T follicular helper cell (primary cell): ENCODE measurements around the gene HDAC11.
"Not testable (repeated sequence)": the region's sequence is repeated elsewhere in the genome, so short reads cannot be mapped to it uniquely, and the experiment has no call there.

ENCODE experiments used
- DNase-seq: peaks from one replicate; pipeline ENCODE4 v3.0.0-alpha.2; 2020; ENCODE audit warnings: low read depth

The HDAC11 gene

DNA sequence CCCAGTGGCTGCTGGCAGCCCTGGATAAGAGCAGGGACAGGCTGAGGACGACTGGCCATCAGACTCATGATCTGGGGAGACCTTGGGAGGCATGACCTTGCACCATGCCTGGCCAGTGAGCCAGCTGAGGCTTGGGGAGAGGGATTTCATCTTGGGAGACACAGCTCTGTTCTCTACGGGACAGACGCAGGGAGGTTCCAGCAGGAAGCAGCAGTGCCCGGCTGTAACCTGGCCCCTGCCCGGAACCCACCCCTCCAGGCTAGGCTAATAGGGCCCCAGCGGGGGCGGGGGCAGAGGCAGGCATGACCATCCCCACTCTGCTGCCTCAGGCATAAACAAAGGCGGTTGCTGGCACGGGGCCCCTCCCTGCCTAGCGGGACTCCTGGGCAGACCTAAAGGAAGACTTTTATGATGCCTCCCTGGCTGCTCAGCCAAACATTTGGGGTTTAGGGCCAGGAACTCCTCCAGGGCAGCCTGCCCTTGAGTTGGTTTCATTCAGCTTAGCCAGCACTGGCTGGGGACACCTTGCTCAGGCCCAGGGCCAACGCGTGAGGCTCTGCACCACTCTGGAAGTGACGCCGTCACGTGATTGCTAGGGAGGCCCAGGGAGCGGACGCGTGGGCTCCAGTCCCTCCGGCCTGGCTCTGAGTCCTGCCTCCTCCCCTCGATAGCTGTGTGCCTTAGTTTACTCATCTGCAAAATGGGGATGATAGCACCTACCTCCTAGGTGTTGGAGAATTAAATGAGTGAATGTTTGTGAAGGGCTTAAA, 27.6 kb downstream of the HDAC11 start:
- DNase-seq, result no peak

DNA sequence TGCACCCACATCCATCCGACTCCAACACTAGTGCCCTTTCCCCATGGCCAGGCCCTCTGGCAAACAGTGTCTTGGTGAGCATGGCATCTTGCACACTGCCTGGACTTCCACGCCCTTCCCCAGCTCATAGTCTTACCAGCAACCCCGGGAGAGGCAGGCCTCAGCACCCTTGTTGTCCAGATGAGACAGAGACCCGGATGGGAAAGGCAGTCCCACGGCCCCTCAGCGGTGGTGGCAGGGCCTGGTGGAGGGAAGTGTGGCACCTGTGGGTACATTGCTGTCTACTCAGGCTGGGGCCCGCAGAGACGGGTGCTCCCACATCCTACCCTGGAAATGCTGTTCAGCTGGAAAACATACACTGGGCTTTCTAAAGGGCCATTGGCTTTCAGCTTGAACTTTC, 28.4 kb downstream of the HDAC11 start:
- DNase-seq, result no peak

DNA sequence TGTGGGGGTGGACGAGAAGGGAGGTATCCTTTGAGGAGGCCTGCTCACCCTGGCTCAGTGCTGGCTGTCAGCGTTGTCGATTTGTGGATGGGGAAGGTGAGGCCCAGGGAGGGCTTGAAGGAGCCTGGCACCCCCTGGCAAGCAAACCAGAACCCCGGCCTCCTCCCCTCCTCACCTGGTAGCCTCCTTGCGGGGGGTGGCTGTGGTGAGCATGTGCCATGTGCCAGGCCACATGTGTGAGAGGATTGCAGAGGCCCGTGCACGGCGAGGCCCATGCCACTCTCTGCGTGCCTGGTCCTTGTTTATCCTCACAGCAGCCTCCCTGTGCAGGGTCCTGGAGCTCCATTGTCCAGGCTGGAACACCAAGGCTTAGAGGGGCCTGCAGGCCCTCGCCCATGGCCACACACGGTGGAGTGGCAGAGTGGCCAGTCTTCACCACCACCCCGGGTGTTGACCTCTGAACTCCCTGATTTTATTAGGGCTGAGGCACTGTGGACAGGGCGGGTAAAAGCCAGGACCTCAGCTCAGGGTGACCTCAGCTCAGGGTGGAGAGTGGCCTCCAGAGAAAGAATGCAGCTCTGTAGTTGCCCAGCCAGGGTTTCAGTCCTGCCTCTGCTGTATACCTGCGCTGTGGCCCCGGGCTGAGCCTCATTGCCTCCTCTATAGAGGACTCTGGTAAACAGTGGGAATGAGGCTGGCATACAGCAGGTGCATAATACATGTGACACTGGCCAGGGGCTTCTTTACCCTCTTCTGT, 29.1 kb downstream of the HDAC11 start:
- no peak for DNase-seq

DNA sequence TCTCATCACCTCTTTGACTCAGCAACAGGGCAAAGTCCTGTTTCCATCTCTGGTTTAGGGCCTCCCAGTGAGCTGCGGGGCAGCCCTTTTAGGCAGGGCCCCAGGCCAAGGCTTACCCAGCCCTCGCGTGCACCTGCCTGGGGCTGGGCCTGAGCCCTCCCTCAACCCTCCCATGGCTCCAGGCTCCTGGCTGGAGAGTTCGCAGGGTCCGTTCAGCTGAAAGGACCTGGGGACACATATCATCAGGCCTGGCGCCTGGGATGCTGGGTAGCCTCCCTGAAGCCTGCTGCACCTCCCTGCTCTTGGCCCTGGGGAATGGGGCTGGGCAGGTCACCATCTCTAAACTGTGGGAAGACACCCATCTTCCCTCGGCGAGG, 29.7 kb downstream of the HDAC11 start:
- no peak for DNase-seq

DNA sequence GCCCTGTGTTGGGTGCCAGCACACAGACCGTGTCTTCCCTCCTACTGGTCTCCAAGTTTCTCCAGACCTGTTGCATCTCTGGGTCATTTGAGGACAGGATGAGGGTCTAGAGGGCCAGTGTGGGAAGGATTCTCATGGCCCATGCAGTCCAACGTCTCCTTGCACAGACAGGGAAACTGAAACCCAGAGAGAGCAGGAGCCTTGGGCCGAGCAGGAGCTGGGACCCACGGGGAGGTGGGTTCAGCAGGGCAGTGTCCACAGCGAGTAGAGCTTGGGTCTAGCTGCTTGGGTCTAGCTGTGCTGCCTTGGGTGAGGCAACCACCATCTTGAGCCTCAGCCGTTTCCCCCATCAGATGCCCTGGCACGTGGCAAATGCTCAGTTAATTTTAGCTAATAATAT, 32.3 kb downstream of the HDAC11 start:
- DNase-seq, result no peak

DNA sequence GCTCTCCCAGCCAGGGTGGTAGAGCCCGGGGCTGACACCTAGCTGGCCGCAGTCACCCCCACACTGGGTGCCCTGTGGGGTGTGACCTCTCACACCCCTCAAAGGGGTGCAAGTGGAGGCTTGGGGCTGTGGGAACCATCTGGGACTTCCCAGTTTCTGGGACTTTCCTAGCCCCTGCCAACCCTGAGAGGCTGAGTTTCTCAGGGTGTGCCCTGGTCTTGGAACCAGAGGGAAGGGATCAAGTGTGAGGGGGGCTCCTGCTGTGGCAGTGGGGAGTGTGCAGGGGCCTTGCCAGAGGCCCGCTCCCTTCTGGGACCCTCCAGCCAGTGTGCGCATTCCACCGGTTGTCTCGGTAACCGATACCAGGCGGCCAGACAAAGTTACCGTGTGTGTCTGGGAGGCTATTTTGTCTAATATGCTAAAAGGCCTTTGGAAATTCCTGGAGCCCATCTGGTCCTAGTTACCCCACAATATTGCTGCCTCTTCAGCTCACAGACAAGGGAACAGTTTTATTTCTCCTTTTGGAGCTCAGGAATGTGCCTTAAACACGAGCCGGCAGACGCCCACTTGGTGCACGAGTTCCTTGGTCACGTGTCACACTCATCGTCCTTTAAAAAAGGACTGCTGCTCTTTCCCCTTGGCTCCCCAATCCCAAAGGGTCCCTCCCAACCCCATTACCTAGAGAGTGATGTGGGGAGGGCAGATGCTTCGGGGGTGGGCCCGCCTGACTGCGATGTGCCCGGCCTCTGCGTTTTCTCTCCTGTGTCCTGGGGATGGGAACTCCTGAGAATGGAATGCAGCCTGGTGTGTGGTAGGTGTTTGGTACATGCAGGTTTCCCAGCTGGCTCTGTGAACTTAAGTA, 33.2 kb downstream of the HDAC11 start:
- DNase-seq, result no peak

DNA sequence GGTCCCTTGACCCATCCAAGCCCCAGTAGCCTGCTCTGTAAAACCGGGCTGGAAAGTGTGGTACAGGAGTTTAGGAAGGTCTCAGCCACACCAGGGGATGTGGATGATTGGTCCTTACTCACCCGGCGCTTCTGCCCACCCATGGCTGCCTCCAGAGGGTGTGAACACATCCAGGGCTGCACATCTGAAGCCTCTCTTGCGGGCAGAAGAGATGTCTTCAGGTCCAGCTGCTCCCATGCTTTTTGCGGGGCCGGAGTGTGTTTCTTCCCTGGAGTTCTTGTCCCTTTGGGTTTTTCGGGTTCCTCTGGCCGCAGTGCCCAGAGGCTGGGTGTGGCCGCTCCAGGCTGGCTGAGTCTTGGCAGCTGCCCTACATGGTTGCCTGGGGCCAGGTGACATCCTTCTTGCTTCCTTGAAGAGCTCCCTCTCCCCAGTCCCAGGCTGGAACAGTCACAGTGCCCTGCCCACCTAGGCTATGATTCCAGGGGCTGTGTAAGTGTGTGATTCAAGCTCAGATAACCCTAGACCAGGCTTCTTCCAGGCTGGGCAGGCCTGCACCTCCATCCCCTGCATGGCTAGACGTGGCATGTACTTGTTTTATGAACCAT, 33.9 kb downstream of the HDAC11 start:
- DNase-seq, result no peak

DNA sequence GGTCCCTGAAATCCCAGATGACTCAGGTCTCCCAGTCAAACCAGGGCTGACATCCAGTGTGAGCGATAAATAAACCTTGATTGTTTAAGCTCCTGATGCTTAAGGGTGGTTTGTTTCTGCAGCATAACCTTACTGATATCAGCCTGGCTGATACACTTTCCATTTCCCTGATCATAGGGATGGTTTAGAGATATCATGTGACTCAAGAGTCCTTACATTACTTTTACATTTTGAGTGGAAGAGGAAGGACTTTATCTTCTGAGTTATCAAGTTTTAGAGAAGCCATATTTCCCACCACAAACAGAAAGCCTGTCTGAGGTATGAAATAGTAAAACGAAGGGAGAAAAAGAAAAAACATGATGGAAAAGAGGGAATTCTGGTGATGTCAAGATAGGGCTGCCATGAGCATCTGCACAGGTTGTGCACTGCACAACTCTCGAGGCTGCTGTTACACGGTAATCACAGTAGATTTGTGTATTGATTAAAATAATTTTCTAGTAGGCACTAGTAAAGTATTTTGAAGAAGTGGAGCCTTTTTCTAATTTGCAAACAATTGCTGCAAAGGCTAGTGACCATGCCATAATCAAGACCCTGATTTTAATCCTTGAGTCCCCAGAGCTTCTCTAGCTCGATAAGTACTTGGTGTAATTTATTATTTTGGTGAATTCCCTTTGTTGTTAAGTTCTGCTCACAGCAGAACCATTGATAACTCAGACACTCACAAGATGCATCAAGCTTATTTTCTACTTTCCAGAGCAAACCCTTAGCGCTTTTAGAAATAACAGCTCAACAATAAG, 34.7 kb downstream of the HDAC11 start:
- DNase-seq, result no peak

DNA sequence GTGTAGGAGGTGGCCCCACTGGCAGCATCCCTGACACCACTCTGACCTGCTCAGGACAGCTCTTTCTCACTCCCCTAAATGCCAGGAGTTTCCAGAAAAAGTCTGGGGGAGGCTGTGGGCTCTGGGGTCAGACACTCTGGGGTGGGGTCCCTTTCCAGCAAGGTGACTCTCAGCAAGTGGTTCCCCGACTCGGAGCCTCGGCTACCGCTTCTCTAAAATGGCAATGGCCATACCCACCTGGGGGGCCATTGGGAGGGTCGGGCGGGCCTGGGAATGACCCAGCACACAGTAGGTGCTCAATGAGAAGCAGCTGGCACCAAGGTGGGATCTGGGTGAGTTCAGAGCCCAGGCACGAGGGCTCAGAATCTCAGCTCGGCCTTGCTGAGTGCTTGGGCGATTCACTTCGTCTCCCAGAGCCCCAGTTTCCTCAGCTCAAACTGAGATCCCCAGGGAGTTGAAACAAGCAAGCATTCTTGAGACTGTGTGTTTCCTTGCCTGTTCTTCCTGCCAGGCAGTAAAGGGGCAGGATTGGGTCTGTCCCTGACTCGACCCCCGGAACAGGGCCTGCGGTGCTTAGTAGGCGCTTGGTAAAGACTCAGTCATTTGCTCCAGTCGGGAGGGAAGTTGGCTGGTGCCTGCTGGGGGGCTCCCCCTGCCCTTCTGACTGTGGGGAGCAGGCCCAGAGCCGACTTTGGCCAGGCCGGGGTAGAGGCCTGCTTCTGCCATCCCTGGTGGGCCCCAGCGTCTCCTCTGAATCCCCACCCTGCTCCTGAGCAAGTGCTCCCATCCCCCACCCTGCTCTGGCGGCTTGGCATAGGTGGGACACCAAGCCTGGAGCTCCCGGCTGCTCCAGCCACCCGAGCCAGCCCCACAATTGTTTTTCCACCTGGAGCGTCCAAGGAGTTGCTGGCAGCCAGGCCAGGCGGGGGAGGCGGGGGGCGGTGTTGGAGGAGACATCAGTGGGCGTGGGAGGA, 36.0 kb downstream of the HDAC11 start:
- DNase-seq, result no peak

DNA sequence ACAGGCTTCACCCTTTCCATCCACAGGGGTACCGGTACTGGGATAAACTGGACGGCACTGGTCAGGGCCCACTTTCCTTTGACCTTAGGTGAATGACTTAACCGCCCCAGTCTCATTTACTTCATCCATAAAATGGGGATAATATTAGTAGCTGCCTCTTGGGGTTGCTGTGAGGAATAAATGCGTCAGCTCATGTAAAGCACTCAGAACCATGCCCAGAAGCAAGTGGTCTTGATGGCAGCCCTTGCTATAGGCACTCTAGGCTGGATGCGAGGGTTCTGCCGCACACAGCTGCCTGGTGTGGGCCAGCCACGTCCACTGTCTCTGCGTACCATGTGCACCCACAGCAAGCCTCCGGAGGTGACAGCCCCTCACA, 36.6 kb downstream of the HDAC11 start:
- DNase-seq, result no peak

DNA sequence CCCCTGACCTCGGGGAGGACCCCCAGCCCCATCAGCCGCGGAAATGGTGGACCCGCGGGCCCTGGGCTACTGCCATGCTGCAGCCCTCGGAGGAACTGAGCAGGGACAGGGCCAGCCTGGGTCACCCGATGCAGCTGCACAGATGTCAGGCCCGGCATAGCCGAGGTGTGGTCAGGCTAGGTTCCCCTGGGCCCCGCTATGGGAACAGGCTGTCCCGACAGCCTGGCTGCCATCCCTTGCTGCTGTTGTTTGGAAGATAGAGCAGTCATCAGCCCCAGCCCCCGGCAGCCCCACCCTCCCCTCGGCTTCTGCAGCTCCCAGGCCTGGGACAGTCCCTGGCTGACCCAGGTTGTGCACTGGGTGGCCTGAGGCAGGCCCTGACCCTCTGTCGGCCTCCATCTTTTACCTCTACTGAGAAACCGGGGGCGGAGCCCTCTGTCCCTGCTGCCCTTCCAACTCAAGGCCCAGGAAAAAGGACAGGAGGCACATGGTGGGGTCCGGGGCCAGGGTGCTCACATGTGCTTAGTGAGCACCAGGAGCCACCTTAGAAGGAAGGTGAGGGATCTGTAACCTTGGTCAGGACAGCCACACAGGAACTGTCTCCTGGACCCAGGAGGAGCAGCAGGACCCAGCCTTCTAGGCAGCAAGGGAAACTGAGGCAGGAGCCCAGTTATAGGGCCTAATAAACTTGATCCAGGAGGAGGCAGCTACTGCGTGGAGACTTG, 37.3 kb downstream of the HDAC11 start:
- DNase-seq, result no peak

DNA sequence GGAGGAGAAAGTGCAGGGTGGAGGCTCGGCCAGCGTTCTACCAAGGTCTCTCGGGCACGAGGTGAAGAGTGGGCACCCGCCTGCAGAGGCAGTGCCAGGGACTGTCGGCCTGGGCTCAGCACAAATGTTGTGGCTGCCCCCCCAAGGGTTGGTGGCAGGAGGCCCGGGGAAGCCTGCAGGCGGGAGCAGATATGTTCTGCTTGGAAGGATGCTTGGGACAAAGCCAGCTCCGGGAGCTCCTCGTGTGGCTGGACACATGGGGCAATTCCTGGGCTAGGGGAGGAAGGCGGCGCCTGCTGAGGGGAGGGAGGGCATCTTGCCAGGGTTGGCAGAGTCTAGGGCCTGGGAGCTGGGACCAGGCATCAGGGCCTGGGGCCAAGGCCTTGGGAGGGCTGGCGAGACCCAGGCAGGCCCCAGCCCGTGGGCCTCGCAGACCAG, 38.4 kb downstream of the HDAC11 start:
- no peak for DNase-seq

DNA sequence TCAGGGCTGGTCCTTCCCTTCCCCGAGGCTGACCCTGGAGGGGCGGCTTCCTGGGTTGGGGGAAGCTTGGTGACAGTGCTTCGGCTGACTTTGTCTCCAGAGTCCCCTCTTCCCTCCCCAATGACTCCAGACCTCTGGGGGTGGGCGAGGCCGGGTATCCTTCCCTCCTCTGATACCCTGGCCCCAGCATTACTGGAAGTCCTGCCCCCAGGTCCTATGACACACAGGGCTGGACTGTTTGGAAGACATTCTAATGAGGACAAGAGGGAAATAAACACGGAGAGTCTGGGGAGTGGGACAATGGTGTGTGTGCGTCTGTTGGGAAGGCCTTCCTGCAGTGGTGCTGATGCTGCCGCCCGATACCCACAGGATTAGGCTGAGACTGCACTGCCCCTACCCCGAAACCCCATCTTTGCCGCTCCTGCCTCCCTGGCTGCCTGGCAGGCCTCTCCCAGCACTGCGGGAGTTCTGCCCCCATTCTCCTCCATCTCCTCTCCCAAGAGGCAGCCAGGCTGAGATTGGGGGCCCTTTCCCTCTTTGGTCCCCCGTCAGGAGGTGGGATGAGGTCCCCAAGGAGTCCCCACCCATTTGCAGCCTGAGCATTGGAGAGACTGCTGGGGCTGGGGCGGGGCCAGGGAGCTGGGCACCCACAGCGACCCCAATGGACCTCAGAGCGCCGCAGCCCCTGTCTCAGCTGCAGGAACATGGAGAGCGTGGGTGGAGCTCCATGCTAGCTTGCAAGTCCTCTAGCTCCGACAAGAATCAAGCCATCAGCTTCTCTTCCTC, 39.1 kb downstream of the HDAC11 start:
- no peak for DNase-seq

DNA sequence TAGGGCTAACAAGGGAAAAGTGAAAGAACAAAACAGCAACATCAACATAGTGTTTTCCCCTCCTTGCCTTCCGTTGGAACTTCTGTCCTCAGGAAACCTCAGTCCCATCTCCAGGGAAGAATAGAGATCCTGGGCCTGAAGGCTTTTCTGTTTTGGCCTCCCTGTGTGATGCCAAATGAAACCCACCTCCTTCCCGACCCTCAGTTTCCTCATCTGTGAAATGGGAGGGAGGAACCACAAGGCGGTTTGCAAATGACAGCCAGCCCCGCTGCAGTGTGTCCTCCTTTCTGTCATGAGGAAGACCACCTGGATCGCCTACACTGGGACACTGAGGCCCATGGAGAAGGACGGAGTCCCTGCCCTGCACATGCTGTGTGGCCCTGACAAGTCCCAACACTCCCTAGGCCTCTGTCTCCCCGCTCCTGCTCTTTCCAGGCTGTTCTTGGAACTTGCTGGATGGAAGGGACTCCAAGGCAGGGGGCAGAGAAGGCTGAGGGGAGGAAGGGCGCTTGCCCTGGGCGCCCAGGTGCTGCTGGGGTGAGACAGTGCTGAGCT, 40.3 kb downstream of the HDAC11 start:
- DNase-seq, result no peak

DNA sequence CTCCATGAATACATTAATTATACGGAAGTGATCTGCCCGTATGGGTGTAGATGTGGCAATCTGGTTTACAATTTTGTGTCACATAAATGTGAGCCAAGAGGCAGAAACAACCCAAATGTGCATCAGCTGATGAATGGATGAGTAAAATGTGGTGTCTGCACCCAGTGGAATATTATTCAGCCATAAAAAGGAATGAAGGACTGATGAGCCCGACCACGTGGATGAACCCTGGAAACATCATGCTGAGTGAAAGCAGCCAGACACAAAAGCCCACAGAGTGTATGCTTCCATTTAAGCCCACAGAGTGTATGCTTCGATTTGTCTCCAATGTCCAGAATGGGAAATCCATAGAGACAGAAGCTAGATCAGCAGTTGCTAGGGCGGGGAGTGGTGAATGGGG, 41.2 kb downstream of the HDAC11 start:
- DNase-seq, result no peak

DNA sequence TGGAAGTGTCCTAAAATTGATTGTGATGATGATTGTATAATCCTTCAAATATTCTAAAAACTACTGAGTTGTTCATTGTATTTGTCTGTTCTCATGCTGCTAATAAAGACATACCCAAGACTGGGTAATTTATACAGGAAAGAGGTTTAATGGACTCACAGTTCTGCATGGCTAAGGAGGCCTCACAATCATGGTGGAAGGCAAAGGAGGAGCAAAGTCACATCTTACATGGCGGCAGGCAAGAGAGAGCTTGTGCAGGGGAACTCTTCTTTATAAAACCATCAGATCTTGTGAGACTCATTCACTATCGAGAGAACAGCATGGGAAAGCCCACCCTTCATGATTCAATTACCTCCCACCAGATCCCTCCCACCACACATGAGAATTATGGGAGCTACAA, 41.6 kb downstream of the HDAC11 start:
- DNase-seq, result not testable (repeated sequence)

DNA sequence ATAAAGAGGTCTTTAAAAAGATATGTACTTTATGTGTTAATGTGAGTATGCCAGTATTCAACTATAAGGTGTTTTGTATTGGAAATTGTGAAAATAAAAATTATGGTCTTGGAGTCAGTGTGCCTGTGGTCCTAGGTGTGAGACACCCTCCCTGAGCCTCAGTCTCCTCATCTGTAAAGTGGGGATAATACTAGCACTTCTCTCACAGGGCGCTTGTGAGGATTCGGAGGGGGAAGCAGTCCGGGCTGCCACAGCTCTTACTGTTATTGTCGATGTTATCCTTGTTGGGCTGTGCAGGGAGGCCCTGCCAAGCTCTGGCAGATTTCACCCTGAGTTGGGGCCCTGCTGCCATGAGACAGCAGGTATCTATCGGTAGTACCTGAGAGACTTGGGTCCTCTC, 42.1 kb downstream of the HDAC11 start:
- no peak for DNase-seq

DNA sequence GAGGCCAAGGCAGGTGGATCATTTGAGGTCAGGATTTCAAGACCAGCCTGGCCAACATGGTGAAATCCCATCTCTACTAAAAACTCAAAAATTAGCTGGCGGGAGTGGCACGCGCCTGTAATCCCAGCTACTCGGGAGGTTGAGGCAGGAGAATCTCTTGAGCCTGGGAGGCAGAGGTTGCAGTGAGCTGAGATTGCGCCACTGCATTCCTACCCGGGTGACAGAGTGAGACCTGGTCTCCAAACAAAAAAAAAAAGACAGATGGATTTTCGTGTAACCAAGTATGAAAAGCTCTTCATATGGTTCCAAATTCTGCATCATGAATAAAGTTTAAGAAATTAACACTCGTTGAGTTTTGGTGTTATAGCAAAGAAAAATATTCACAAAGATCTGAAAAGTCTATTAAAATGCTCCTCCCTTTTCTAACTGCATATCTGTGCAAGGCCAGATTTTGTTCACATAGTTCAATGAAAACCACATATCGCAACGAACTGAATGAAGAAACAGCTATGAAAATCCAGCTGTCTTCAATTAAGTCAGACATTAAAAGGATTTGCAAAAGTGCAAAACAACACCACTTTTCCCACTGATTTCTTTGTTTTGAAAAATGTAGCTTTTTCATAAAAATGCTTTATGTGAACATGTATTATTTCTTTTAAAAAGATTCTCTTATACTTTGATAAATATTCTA, 45.0 kb downstream of the HDAC11 start:
- DNase-seq, result no peak
